Measurements from ENCODE around the gene PRR23E.

- TF ChIP-seq POLR2AphosphoS5 (IDR thresholded peaks at IDR 0.05; ENCODE audit: low read depth) (no peak), CTCF (IDR thresholded peaks at IDR 0.05; ENCODE audit: insufficient read depth, low read length) (no peak)
Measured at GRCh38 chr3:127165694-127166485, 27.0 kb upstream of the PRR23E start.
